Measurements from ENCODE around the gene PRKCB.
"Not testable (repeated sequence)": the region's sequence is repeated elsewhere in the genome, so short reads cannot be mapped to it uniquely, and the experiment has no call there.

DNA sequence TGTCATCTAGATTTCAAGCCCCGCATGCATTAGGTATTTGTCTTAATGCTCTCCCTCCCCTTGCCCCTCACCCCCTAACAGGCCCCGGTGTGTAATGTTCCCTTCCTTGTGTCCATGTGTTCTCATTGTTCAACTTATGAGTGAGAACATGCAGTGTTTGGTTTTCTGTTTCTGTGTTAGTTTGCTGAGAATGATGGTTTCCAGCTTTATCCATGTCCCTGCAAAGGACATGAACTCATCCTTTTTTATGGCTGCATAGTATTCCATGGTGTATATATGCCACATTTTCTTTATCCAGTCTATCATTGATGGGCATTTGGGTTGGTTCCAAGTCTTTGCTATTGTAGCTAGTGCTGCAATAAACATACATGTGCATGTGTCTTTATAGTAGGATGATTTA is 269.7 kb downstream of the PRKCB start:
- not testable (repeated sequence) for TF ChIP-seq POLR2A, CTCF (IDR thresholded peaks at IDR 0.05)
